ENCODE results near the gene VOPP1.

DNA sequence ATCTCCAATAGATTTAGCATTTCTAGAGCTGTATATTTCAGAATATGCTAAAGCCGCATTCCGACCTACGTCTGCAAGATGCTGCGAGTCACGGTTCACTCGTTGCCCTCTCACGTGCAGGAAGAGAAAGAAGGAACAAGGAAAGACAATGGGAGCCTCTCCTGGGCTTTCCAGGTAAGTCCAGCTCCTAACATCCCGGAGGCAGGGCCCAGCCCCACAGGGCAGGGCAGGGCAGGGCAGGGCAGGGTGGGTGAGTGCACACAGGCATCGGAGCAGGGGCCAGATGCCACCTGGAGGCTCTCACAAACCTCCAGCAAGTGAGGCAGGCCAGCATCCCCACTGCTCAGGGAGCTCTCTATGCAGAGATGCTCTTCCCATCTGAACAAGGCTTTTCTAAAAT is 50.8 kb downstream of the VOPP1 start:
- no peak for TF ChIP-seq CTCF (IDR thresholded peaks at IDR 0.05 in 2 of 3, conservative IDR thresholded peaks at IDR 0.05 in 1 of 3; ENCODE audit: insufficient read depth in 2 of 3, low read depth in 1 of 3, low read length in 3 of 3)
- no peak for TF ChIP-seq ZBTB2 (IDR thresholded peaks at IDR 0.05)
- TF ChIP-seq PHF20 (IDR thresholded peaks at IDR 0.05; ENCODE audit: partially characterized antibody), result no peak
- no peak for TF ChIP-seq EZH2 (IDR thresholded peaks at IDR 0.05; ENCODE audit: borderline replicate concordance, low read depth, low read length)
- no peak for TF ChIP-seq GABPB1 (CRISPR knock-in tag; IDR thresholded peaks at IDR 0.05)
- TF ChIP-seq CBX3 (IDR thresholded peaks at IDR 0.05; ENCODE audit: borderline replicate concordance in 1 of 2, low read length in 2 of 2), result no peak
- TF ChIP-seq BMI1 (IDR thresholded peaks at IDR 0.05; ENCODE audit: low read length), result no peak
